Endothelial cell of umbilical vein (primary cell): ENCODE data around the gene KIAA1671. TPM values are rescaled to one million over a fixed set of nuclear protein-coding genes. Genes with fewer than 3 reads are reported as not detected.

Source experiments
- BruUV-seq: library from RNA; stranded (reverse); fragments of 400-500 nt; replicated peaks from 2 replicates; lab custom pipeline; 2021; lab: Mats Ljungman, UMichigan
- CTCF ChIA-PET: fragments of 300-600, 350-600 bp; sonication (Branson Sonifier 250); formaldehyde crosslinking; loops from one replicate; lab custom pipeline; 2021; ENCODE audit warnings: antibody characterized with exemption, inconsistent platforms; lab: Charles Lee
- POLR2A ChIA-PET: fragments of 300-600, 350-600 bp; sonication (Branson Sonifier 250); formaldehyde crosslinking; loops from one replicate; lab custom pipeline; 2021; ENCODE audit warnings: antibody characterized with exemption, inconsistent platforms; lab: Charles Lee
- DNase-seq: peaks from one replicate; pipeline ENCODE4 v3.0.0-alpha.2; 2011; ENCODE audit warnings: low read depth, low spot score
- FAIRE-seq: peaks from 2 replicates; lab custom pipeline; 2011; peaks lifted over from hg19 to GRCh38; lab: Jason Lieb, UNC
- H2AFZ ChIP-seq: 2 replicates; pipeline ENCODE4 v1.6.0; 2012; ENCODE audit warnings: low read depth, low read length, control low read depth, inconsistent platforms
- H3K27ac ChIP-seq: 2 replicates; pipeline ENCODE4 v1.5.1; 2011; ENCODE audit warnings: low read depth, mild to moderate bottlenecking, control low read depth, low read length, moderate library complexity; ENCODE audit not compliant: insufficient read depth
- H3K27me3 ChIP-seq, 2 experiments: 2 replicates each; pipeline versions ENCODE4 v1.6.0 to v1.6.1; 2011; ENCODE audit warnings: low read length in 2 of 2, mixed read lengths in 1 of 2; ENCODE audit not compliant: control insufficient read depth in 2 of 2, insufficient read depth in 2 of 2
- H3K36me3 ChIP-seq, 2 experiments: 2 replicates in 1 of 2; 3 replicates in 1 of 2; pipeline ENCODE4 v1.5.1; 2011; ENCODE audit warnings: low read length in 2 of 2, mild to moderate bottlenecking in 1 of 2, moderate library complexity in 1 of 2; ENCODE audit not compliant: control insufficient read depth in 2 of 2, insufficient read depth in 2 of 2; ENCODE audit errors: extremely low read depth in 1 of 2
- H3K4me1 ChIP-seq: 3 replicates; pipeline ENCODE4 v1.5.1; 2011; ENCODE audit warnings: mild to moderate bottlenecking, low read length; ENCODE audit not compliant: control insufficient read depth, insufficient read depth; ENCODE audit errors: extremely low read depth
- H3K4me2 ChIP-seq: 2 replicates; pipeline ENCODE4 v1.6.1; 2011; ENCODE audit warnings: low read length, control low read depth, mixed read lengths; ENCODE audit not compliant: insufficient read depth
- H3K4me3 ChIP-seq, 3 experiments: fragments of 200-600 bp in 1 of 3; sonication (generic), shearing (Covaris generic) in 1 of 3; replicated peaks in 1 of 3; 2 replicates each; pipeline ENCODE4 v1.5.1; 2011 to 2016; ENCODE audit warnings: control low read depth in 3 of 3, low read length in 3 of 3, mild to moderate bottlenecking in 2 of 3, inconsistent platforms in 1 of 3, low read depth in 1 of 3, moderate library complexity in 1 of 3; ENCODE audit not compliant: insufficient read depth in 1 of 3
- H3K79me2 ChIP-seq: 2 replicates; pipeline ENCODE4 v1.6.0; 2012; ENCODE audit warnings: low read length, inconsistent platforms; ENCODE audit not compliant: control insufficient read depth, insufficient read depth
- H3K9ac ChIP-seq: replicated peaks from 2 replicates; pipeline ENCODE3; 2011; ENCODE audit warnings: low read length, control low read depth; ENCODE audit not compliant: insufficient read depth; ENCODE audit errors: extremely low read depth
- H3K9me1 ChIP-seq: replicated peaks from 3 replicates; pipeline ENCODE4 v1.6.0; 2011; ENCODE audit warnings: mild to moderate bottlenecking, low read length; ENCODE audit not compliant: control insufficient read depth, insufficient read depth; ENCODE audit errors: extremely low read depth
- H3K9me3 ChIP-seq: replicated peaks from 2 replicates; pipeline ENCODE4 v1.5.1; 2012; ENCODE audit warnings: low read length, inconsistent platforms; ENCODE audit not compliant: control insufficient read depth, insufficient read depth
- H4K20me1 ChIP-seq: replicated peaks from 2 replicates; pipeline ENCODE3; 2011; ENCODE audit warnings: mild to moderate bottlenecking, low read length; ENCODE audit not compliant: control insufficient read depth, insufficient read depth; ENCODE audit errors: extremely low read depth
- EZH2 ChIP-seq: IDR thresholded peaks from 2 replicates; pipeline ENCODE4 v1.6.1; 2012; ENCODE audit warnings: borderline replicate concordance, low read depth, mild to moderate bottlenecking, moderate library complexity, low read length, inconsistent platforms; ENCODE audit not compliant: severe bottlenecking
- FOS ChIP-seq: IDR thresholded peaks from 2 replicates; pipeline ENCODE4 v1.6.1; 2011; ENCODE audit warnings: mild to moderate bottlenecking, low read length, moderate library complexity, borderline replicate concordance; ENCODE audit not compliant: insufficient read depth
- GATA2 ChIP-seq: IDR thresholded peaks from 2 replicates; pipeline ENCODE4 v1.7.0; 2011; ENCODE audit warnings: low read depth, mild to moderate bottlenecking, moderate library complexity, mixed read lengths, low read length; ENCODE audit not compliant: insufficient read length, insufficient read depth
- JUN ChIP-seq: IDR thresholded peaks from 2 replicates; pipeline ENCODE4 v1.6.1; 2011; ENCODE audit warnings: borderline replicate concordance, low read depth; ENCODE audit not compliant: insufficient read length, insufficient read depth
- MYC ChIP-seq: IDR thresholded peaks from one replicate; pipeline ENCODE4 v1.6.1; 2011; ENCODE audit warnings: mild to moderate bottlenecking, low read depth, low read length
- POLR2A ChIP-seq: IDR thresholded peaks from 2 replicates; pipeline ENCODE4 v1.6.1; 2012; ENCODE audit warnings: low read depth, mild to moderate bottlenecking, control low read depth, low read length
- POLR2AphosphoS5 ChIP-seq: IDR thresholded peaks from 2 replicates; pipeline ENCODE4 v1.6.1; 2012; ENCODE audit warnings: low read depth, mild to moderate bottlenecking, control low read depth, low read length, moderate library complexity; ENCODE audit not compliant: insufficient read depth
- dilution Hi-C: fragments of 300-500 bp; cut with MboI; formaldehyde crosslinking; loops from one replicate; pipeline ENCODE4 v1.15.0; 2019; ENCODE audit warnings: low sequenced_read_pairs; ENCODE audit not compliant: extremely low pct_ligation_motif_present
- intact Hi-C: fragments of 100-400 bp; cut with micrococcal nuclease; formaldehyde crosslinking; loops from one replicate; pipeline ENCODE4 v1.10.0; 2022
- polyA plus RNA-seq, 4 experiments: library from polyadenylated mRNA; depleted of rRNA in 3 of 4; stranded (reverse) in 3 of 4; unstranded in 1 of 4; fragments of >200 nt; gene quantifications; 2 replicates each; pipeline versions ENCODE4 v1.2.1 to v1.2.3, GENCODE V29; 2011 to 2012; ENCODE audit warnings: missing spikeins in 1 of 4
- total RNA-seq: library from RNA; stranded (reverse); gene quantifications from 2 replicates; pipeline ENCODE4 v1.2.3, GENCODE V29; 2021
- TF ChIP-seq, protein P1 (sequence below), 2 donors: IDR thresholded peaks; 1 replicate in 1 of 2; 2 replicates in 1 of 2; pipeline ENCODE4 v1.5.1; 2011; ENCODE audit warnings: low read length in 2 of 2, mild to moderate bottlenecking in 2 of 2, moderate library complexity in 2 of 2, control low read depth in 1 of 2, inconsistent platforms in 1 of 2, low read depth in 1 of 2; ENCODE audit not compliant: insufficient read depth in 1 of 2; ENCODE audit errors: extremely low read depth in 1 of 2
- TF ChIP-seq, protein P2 (sequence below): IDR thresholded peaks from 2 replicates; pipeline ENCODE4 v1.6.1; 2011; ENCODE audit not compliant: insufficient read depth, insufficient read length

Gene KIAA1671
- total and polyA plus RNA-seq, 2 donors (not counting 3 experiments of a cell fraction or from before 2014, with no cell fraction given), result 23.1 to 85.1 TPM

DNA sequence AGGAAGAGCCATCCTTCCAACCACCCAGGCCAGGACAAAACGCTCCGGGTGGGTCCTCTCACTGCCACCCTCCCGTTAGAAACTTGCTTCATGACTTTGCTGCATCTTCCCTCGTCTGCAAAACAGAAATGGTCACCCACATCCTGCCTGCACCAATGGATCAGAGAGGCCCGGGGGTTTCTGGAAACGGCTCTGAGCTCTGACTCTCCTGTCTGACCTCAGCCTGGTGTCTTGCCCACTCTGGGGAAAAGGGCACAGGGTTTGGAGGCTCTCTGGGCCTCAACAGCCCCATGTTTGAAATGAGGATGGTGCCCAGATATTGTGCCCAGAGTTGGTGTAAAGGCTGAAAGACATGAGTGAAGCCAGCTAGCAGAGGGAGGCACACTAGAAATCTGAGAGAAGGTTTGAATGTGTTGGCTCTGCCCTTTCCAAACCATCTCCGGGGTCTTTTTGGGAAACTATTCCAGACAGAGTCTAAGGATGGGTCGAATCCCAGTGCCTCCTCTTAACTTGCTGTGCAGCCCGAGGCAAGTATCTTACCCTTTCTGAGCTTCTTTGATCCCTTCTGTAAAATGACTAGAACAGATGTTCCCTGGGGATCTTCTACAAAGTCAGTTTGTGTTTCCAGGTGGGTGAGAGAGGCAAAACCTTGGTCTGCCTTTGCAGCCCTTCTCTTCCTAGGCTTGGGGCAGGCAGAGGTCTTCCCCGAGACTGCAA lies 249.2 kb downstream of the KIAA1671 start:
- H3K4me2 ChIP-seq, result no peak overlapping the region

More for the DNA sequence above, 249.2 kb downstream of the KIAA1671 start:
- FAIRE-seq (no peak), DNase-seq (no peak)
- intact Hi-C loops (loop anchor here (1.0 to 2.0 kb wide), 3 partner anchors 91 to 133 kb away; no protein-coding TSS in a partner anchor), dilution Hi-C loops (no loop called here)
- Histone ChIP-seq H3K9ac (no peak overlapping the region), H3K9me1 (no peaks in the 10 kb centered on the region), H3K9me3 (no peaks in the 10 kb centered on the region), H3K4me1 (no peaks in the 10 kb centered on the region), H4K20me1 (no peaks in the 10 kb centered on the region), H3K79me2 (no peaks in the 10 kb centered on the region), H2AFZ (no peak overlapping the region), H3K4me3 (no peak overlapping the region), H3K36me3 (peaks cover 0 to 14% of the 10 kb centered on the region in 2 experiments), H3K27me3 (no peaks in the 10 kb centered on the region), H3K27ac (no peak overlapping the region)
- no peak for TF ChIP-seq POLR2A
- TF ChIP-seq GATA2, result no peak
- TF ChIP-seq MYC, result no peak
- TF ChIP-seq POLR2AphosphoS5, result no peak
- no peak for TF ChIP-seq EZH2
- TF ChIP-seq FOS, result no peak
- no peak for TF ChIP-seq JUN
- TF ChIP-seq, protein P1, sequence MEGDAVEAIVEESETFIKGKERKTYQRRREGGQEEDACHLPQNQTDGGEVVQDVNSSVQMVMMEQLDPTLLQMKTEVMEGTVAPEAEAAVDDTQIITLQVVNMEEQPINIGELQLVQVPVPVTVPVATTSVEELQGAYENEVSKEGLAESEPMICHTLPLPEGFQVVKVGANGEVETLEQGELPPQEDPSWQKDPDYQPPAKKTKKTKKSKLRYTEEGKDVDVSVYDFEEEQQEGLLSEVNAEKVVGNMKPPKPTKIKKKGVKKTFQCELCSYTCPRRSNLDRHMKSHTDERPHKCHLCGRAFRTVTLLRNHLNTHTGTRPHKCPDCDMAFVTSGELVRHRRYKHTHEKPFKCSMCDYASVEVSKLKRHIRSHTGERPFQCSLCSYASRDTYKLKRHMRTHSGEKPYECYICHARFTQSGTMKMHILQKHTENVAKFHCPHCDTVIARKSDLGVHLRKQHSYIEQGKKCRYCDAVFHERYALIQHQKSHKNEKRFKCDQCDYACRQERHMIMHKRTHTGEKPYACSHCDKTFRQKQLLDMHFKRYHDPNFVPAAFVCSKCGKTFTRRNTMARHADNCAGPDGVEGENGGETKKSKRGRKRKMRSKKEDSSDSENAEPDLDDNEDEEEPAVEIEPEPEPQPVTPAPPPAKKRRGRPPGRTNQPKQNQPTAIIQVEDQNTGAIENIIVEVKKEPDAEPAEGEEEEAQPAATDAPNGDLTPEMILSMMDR (IDR thresholded peaks at IDR 0.05; ENCODE audit: extremely low read depth in 1 of 2, insufficient read depth in 1 of 2, low read depth in 1 of 2, low read length in 2 of 2), result no peak
- TF ChIP-seq, protein P2, sequence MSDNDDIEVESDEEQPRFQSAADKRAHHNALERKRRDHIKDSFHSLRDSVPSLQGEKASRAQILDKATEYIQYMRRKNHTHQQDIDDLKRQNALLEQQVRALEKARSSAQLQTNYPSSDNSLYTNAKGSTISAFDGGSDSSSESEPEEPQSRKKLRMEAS, result no peak
- no TSS peak for BruUV-seq
- CTCF ChIA-PET, result interaction anchor here (0.5 to 3.1 kb wide), 30 partner anchors 8 to 1163 kb away, joined by 3 to 31 read pairs (median 4); partner anchors contain the start of gene CRYBB2
- POLR2A ChIA-PET, result interaction anchor here (0.7 kb wide), 1 partner anchor 48 kb away, joined by 3 read pairs; no protein-coding TSS in a partner anchor
